Measurements from ENCODE around the gene SLC27A3.

GRCh38 chr1:153799566-153800465, 24.6 kb downstream of the SLC27A3 start:
- TF ChIP-seq RAD21 (conservative IDR thresholded peaks at IDR 0.05) = no peak
- no peak for TF ChIP-seq SMC3 (conservative IDR thresholded peaks at IDR 0.05; ENCODE audit: poor library complexity)
- TF ChIP-seq EZH2 (IDR thresholded peaks at IDR 0.05; ENCODE audit: borderline replicate concordance, insufficient read depth, low read length, poor library complexity, severe bottlenecking) = no peak
- no peak for TF ChIP-seq REST (IDR thresholded peaks at IDR 0.05; ENCODE audit: borderline replicate concordance)
- TF ChIP-seq CTCF (IDR thresholded peaks at IDR 0.05; ENCODE audit: poor library complexity, severe bottlenecking) = no peak
- no peak for TF ChIP-seq TAF1 (IDR thresholded peaks at IDR 0.05; ENCODE audit: low read depth)

Data from neural cell (in vitro differentiated cells).